Osteoblast (primary cell): ENCODE results near the gene COL19A1. TPM values are rescaled to one million over a fixed set of nuclear protein-coding genes. Genes with fewer than 3 reads are reported as not detected.
"Not testable (repeated sequence)": the region's sequence is repeated elsewhere in the genome, so short reads cannot be mapped to it uniquely, and the experiment has no call there.

Experiments used
- DNase-seq: peaks from one replicate; pipeline ENCODE4 v3.0.0; 2011; ENCODE audit warnings: low spot score, mixed read lengths; ENCODE audit not compliant: insufficient read length; ENCODE audit errors: missing footprints
- H2AFZ ChIP-seq: 2 replicates; pipeline ENCODE4 v1.6.0; 2011; ENCODE audit warnings: mild to moderate bottlenecking, low read length
- H3K27ac ChIP-seq: 2 replicates; pipeline ENCODE4 v1.5.1; 2011; ENCODE audit warnings: mild to moderate bottlenecking, low read depth, low read length, moderate library complexity
- H3K27me3 ChIP-seq: 2 replicates; pipeline ENCODE4 v1.6.0; 2012; ENCODE audit warnings: mild to moderate bottlenecking, control low read depth, inconsistent platforms, low read length, moderate library complexity; ENCODE audit not compliant: insufficient read depth
- H3K36me3 ChIP-seq: 2 replicates; pipeline ENCODE4 v1.5.1; 2011; ENCODE audit warnings: mild to moderate bottlenecking, low read length, control low read depth, moderate library complexity; ENCODE audit not compliant: insufficient read depth
- H3K4me1 ChIP-seq: 2 replicates; pipeline ENCODE4 v1.5.1; 2011; ENCODE audit warnings: mild to moderate bottlenecking, low read length, control low read depth, moderate library complexity; ENCODE audit not compliant: insufficient read depth
- H3K4me2 ChIP-seq: 2 replicates; pipeline ENCODE4 v1.6.0; 2011; ENCODE audit warnings: mild to moderate bottlenecking, low read length; ENCODE audit not compliant: insufficient read depth
- H3K4me3 ChIP-seq: fragments of 200-600 bp; sonication (generic); 3 replicates; pipeline ENCODE4 v1.5.1; 2012; ENCODE audit warnings: mild to moderate bottlenecking, low read length, inconsistent platforms; ENCODE audit not compliant: insufficient read depth
- H3K79me2 ChIP-seq: 2 replicates; pipeline ENCODE4 v1.6.0; 2012; ENCODE audit warnings: mild to moderate bottlenecking, low read length, control low read depth, inconsistent platforms; ENCODE audit not compliant: insufficient read depth
- H3K9me3 ChIP-seq: 2 replicates; pipeline ENCODE4 v1.5.1; 2011; ENCODE audit warnings: low read depth, low read length, control low read depth
- H4K20me1 ChIP-seq: 2 replicates; pipeline ENCODE4 v1.6.0; 2012; ENCODE audit warnings: mild to moderate bottlenecking, low read length, control low read depth; ENCODE audit not compliant: insufficient read depth
- total RNA-seq: library from RNA; depleted of rRNA; stranded (reverse); fragments of >200 nt; gene quantifications from 2 replicates; pipeline ENCODE4 v1.2.3, GENCODE V29; 2012
- TF ChIP-seq, protein P1 (sequence below): IDR thresholded peaks from 2 replicates; pipeline ENCODE4 v1.5.1; 2011; ENCODE audit warnings: mild to moderate bottlenecking, low read depth, low read length, moderate library complexity; ENCODE audit errors: extremely low read depth

COL19A1 gene
- total RNA-seq, 1 donor, result under 0.01 TPM

DNA sequence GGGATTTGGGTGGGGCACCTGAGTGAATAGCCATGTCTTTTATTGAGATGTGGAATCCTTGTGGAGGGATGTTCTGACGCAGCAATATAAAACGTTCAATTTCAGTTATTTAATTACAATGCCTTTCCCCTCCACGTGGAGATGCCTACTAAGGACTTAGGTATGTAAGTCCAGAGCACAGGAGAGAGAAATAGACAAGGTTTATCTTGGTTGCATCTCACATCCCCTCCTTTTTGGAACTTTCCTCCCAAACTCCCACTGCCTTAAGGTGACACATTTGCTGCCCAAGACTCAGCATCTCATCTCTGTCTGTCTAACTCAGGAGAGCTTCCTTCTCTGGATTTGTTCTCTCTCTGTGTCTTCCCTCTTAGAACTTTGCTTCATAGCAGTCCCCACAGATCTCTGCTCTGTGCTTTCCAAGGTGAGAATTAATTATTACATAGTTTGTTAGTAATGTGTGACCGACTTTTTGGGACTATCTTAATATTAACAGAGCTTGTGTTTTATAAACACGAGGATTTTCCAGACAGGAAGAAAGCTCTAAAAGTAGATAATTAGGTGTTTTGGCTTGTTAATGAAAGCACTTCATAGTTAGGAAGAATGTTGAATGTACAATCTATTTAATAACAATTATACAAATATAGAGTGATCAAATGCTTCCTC is 52.6 kb downstream of the COL19A1 start:
- Histone ChIP-seq H2AFZ (no peak overlapping the region), H4K20me1 (no peaks in the 10 kb centered on the region)

DNA sequence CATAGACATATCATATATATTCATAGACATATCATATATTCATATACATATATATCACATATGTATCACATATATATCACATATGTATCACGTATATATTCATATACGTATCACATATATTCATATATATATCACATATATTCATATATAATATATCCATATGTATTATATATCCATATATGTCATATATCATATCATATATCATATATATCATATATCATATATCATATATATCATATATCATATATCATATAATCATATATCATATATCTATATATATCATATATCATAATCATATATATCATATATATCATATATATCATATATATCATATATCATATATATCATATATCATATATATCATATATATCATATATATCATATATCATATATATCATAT is 54.7 kb downstream of the COL19A1 start:
- DNase-seq, H3K36me3 ChIP-seq, H4K20me1 ChIP-seq, H3K4me3 ChIP-seq, H3K27ac ChIP-seq, H3K79me2 ChIP-seq, H3K4me1 ChIP-seq, H2AFZ ChIP-seq, H3K4me2 ChIP-seq, H3K9me3 ChIP-seq, H3K27me3 ChIP-seq: not testable (repeated sequence)

More for the DNA sequence above, 52.6 kb downstream of the COL19A1 start:
- no peak for DNase-seq
- no peaks in the 10 kb centered on the region for H3K36me3 ChIP-seq
- H3K4me1 ChIP-seq, result no peaks in the 10 kb centered on the region
- TF ChIP-seq, protein P1, sequence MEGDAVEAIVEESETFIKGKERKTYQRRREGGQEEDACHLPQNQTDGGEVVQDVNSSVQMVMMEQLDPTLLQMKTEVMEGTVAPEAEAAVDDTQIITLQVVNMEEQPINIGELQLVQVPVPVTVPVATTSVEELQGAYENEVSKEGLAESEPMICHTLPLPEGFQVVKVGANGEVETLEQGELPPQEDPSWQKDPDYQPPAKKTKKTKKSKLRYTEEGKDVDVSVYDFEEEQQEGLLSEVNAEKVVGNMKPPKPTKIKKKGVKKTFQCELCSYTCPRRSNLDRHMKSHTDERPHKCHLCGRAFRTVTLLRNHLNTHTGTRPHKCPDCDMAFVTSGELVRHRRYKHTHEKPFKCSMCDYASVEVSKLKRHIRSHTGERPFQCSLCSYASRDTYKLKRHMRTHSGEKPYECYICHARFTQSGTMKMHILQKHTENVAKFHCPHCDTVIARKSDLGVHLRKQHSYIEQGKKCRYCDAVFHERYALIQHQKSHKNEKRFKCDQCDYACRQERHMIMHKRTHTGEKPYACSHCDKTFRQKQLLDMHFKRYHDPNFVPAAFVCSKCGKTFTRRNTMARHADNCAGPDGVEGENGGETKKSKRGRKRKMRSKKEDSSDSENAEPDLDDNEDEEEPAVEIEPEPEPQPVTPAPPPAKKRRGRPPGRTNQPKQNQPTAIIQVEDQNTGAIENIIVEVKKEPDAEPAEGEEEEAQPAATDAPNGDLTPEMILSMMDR, result no peak
- no peak overlapping the region for H3K4me3 ChIP-seq
- H3K27me3 ChIP-seq, result no peaks in the 10 kb centered on the region
- H3K79me2 ChIP-seq, result no peaks in the 10 kb centered on the region
- H3K27ac ChIP-seq, result no peak overlapping the region
- H3K9me3 ChIP-seq, result no peaks in the 10 kb centered on the region
- H3K4me2 ChIP-seq, result no peak overlapping the region

DNA sequence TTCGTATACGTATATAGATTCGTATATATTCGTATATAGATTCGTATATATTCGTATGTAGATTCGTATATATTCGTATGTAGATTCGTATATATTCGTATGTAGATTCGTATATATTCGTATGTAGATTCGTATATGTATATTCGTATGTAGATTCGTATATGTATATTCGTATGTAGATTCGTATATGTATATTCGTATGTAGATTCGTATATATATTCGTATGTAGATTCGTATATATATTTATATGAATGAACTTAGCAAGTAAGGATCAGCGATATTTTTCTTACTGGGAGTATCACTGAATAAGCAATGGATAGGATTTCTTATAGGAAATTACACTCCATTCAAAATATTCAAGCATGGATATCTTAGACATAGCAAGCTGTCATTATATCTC is 55.3 kb downstream of the COL19A1 start:
- not testable (repeated sequence) for H3K27me3 ChIP-seq

DNA sequence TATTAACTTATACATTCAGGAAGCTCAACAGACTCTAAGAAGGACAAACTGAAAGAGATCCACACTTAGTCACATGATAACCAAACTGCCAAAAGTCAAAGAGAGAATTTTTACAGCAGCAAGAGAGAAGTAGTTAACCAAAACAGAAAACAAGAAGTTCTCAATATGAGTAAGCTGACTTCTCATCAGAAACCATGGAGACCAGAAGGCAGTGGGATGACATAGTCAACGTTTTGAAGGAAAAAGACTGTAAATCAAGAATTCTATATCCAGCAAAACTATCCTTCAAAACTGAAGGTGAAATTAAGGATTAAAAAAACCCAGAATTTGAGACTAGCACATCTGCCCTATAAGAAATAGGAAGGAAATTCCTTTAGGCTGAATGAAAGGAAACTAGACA is 60.4 kb downstream of the COL19A1 start:
- Histone ChIP-seq H3K4me2 (no peak overlapping the region), H3K79me2 (no peaks in the 10 kb centered on the region), H2AFZ (no peak overlapping the region), H3K36me3 (no peaks in the 10 kb centered on the region), H4K20me1 (no peaks in the 10 kb centered on the region), H3K4me1 (no peaks in the 10 kb centered on the region), H3K9me3 (no peaks in the 10 kb centered on the region), H3K27ac (no peak overlapping the region), H3K4me3 (no peak overlapping the region), H3K27me3 (no peaks in the 10 kb centered on the region)
- TF ChIP-seq, protein P1, result no peak
- no peak for DNase-seq

More for the DNA sequence above, 55.3 kb downstream of the COL19A1 start:
- H4K20me1 ChIP-seq, DNase-seq, H3K27ac ChIP-seq, H2AFZ ChIP-seq, H3K4me2 ChIP-seq, H3K9me3 ChIP-seq, H3K4me3 ChIP-seq, H3K36me3 ChIP-seq, H3K79me2 ChIP-seq, H3K4me1 ChIP-seq: not testable (repeated sequence)

DNA sequence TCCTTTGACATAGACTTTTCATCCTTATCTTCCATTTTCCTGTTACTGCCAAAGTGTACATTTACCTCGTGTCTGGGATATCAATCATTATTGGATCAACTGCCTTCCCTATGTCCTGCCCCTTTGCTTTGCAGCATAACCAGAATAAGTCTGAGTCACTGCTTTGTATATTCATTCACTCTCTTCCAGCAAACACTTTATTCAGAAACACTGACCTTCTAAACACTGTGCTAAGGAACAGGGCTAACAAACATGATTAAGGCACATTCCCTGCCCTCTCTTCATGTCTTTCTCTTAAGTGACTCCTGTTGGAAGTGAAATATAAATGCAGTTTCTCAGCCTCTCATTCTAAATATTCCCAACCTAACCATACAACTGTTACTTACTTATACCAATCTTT is 66.9 kb downstream of the COL19A1 start:
- TF ChIP-seq, protein P1, result no peak
- no peak overlapping the region for H3K4me2 ChIP-seq
- no peaks in the 10 kb centered on the region for H3K9me3 ChIP-seq
- H3K27ac ChIP-seq, result no peak overlapping the region
- no peak overlapping the region for H3K4me3 ChIP-seq
- no peaks in the 10 kb centered on the region for H3K4me1 ChIP-seq
- no peaks in the 10 kb centered on the region for H4K20me1 ChIP-seq
- H3K36me3 ChIP-seq, result no peaks in the 10 kb centered on the region
- no peaks in the 10 kb centered on the region for H3K27me3 ChIP-seq
- no peaks in the 10 kb centered on the region for H3K79me2 ChIP-seq
- H2AFZ ChIP-seq, result no peak overlapping the region
- DNase-seq, result no peak
